HG03457 (cell line): ENCODE data around the gene GFOD2.

ENCODE experiments used
- ATAC-seq: cut with Tn5 transposase; IDR thresholded peaks from one replicate; pipeline ENCODE4 v1.9.1; 2021; ENCODE audit warnings: moderate number of reproducible peaks; ENCODE audit not compliant: unreplicated experiment

GFOD2 gene

DNA sequence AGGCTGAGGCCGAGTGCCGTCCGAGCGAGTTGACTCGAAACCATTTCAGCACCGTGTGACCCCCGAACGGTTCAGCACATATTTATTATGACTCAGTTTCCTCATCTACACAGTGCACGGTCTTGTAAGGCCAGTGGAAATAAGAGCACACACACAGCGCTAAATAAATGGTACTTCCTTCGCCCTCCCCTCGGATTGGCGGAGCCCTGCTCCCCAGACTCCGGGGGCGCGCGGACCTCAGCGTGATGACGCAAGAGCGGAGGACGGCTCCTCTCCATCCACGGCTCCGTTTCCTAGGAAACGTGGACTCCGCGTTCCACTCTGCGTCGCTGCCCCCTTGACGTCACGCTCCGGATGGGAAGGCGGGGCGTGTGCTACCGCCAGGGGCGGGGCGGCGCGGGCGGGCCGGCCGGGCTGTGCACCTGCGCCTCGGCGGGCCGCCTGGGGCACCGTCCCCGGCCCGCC, 58.5 kb downstream of the GFOD2 start, which contains the start of gene PARD6A:
TSS of gene PARD6A (plus strand) at position 397 of the 465 bp plus-strand sequence. CDS start 79 bp downstream, outside the sequence.
- peak; percentile 56 for ATAC-seq

DNA sequence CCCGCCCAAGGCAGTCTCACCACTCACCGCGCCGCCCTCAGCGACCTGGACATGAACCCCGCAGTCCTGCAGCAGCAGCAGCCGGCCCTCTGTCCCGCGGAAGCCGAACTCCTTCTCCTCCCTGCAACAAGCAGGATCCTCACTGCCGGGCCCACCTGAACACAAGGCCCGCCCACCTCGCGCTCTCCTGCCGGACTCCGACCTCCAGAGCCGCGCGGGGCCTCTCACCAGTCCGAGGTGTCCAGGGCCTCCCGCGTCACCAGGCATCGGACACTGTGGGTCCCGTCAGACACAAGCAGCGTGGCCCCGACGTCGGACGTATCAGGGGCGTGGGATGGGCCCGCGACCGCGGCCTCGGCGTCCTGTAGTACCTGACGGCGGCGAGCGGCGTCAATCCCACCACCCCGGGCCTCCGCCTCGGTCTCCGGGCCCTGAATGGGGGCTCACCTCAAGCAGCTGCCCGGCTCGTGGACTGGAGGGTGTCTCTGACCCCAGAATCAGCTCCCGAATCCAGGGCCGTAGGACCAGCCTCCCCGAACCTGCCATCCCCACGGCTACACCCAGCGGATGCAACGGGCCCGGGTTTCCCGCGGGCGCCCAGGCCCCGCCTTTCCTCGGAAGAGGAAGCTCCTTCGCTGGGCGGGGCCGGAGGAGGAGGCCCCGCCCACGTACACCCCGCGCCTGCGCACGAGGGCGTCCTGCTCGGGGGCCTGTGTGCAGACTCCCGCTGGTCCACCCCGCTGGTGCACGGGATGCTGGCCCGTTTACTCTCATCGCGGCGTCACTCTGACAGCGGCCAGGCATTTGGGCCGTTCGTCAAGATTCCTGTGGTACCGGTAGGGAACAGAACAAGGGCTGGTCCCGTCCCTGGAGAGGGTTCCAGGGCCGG, 59.2 kb downstream of the GFOD2 start, which contains the start of gene ACD:
TSS of gene ACD (minus strand) at position 586 of the 889 bp plus-strand sequence. CDS start at position 546, 40 bp downstream.
- peak; percentile 39 for ATAC-seq

DNA sequence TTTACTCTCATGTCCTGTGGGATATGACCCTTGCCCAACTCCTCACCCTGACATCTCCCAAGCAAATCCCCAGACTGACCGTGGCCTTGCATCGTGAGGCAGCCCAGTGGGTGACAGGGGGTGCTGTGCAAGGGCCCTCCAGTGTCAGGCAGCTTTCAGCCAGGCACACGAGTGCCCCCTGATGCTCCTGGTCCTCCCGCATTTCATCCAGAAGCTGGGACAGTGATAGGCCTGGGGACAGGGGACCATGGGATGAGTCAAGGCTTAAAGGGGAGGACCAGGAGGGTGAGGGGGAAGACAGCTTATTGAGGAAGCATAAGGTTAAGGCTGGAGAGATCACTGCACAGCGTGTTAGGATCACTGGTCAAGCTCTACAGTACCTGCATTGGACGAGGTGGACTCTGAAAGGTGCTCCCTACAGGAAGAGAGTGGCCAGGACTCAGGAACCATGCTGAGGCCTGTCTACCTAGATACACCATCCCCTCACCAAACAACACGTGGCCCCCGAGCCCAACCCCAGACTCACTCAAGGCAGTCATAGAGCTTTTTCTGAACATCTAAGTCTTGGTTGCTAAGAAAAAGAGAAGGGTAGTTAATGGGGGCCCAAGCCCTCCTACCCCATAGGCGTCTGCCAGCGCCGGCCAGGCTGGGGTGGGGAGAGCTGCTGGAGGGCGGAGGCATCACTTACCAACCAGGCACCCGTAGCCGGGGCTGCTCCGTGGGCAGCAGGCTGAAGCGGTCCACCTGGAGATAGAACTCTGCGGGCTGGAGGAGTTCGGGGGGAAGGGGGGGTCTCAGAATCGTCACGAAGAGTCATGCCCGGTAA, 60.1 kb downstream of the GFOD2 start:
- no peak for ATAC-seq

DNA sequence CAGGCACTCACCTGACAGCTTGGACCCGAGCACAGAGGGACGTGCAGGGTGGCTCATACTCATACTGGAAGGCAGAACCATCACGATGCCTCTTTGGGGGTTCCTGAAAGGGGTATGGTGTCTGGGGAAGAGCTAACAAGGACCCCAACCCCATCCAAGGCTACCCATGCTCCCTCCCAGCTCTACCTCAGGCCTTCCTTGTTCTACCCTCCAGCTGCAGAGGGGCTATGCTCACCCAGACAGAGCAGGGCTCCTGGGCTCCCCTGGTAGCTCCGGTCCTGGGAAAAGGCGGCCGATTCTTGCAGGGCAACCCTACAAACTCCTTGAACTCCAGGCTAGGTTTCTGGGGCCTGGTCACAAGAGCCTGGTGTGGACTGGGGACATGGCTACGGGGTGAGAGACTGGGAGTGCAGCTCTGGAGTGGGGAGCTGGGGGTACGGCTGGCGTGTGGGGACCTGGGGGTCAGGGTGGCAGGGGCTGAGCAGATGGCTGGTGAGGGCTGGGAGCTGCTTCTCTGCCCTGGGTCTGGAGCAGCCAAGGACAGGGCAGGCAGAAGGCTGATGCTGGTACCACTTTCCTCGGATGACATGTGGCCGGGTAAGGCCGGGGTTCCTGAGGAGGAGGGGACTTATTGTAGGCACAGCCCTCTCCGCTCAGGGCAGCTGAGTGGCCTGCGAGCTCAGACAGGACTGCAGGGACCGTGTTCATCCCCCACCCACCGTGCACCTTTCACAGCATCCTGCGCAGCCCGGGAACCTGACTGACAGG, 61.2 kb downstream of the GFOD2 start:
- no peak for ATAC-seq

DNA sequence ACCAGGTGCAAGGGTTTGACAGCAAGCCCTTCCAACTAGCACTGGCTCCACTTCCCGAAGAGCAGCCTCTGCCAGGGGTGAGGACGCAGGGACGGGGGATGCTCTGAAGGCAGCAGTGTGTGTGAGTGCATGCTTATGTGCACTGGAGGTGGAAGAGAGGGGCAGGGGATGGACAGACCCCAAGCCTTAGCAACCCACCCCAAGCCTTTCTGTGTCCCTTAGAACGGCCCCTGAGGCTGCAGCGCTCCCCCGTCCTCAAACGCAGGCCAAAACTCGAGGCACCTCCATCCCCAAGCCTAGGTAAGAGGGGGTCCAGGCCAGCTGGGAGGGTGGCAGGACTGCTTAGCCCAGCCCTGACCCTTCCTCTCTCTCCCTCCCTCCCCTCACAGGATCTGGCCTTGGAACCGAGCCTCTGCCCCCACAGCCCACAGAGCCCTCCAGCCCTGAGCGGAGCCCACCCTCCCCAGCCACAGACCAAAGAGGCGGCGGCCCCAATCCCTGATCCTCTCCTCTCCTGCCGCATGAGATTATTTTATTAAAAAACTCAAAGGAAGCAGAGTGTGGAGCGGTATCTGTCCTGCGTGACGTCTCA, 62.0 kb downstream of the GFOD2 start:
- no peak for ATAC-seq

DNA sequence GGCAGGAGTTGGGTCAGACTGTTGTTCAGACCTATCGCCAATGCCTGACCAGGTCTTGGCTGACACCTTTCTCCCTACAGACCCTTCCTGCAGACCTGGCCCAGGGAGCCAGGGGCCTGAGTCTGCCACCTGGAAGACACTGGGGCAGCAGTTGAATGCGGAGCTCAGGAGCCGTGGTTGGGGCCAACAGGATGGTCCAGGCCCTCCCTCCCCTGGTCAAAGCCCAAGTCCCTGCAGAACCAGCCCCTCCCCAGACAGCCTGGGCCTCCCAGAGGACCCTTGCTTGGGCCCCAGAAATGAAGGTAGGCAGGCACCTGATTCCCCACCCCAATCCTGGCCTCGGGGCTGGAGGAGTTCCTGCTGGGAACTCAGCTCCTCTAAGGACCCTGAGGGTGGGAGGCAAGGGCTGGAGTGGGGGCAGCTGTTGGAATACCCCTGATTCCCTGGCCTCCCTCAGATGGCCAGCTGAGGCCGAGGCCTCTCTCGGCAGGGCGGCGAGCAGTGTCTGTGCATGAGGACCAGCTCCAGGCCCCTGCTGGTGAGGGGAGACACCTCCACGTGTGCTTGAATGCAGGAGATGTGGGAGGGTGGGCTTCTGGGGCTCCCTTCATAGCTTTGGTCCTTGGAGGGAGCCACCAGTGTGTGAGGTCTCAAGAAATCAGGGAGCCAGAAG, 62.6 kb downstream of the GFOD2 start:
- ATAC-seq = no peak

DNA sequence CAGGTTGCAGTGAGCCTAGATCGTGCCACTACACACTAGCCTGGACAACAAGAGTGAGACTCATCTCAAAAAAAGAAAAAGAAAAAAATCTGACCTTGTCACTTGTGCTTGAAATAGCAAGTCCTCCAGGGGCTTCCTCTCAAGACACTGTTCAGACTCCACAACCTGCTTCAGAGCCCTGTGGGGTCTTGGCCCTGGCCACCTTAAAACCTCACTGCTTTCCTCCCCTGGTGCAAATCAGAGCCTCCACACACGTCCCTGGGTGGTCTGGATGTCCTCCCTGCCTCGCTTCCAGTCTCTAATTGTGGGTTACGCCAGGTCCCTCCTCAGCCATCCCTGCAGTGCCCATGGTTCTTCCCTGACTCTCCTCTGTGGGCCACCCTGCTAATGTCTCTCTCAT, 63.8 kb downstream of the GFOD2 start:
- ATAC-seq = no peak

DNA sequence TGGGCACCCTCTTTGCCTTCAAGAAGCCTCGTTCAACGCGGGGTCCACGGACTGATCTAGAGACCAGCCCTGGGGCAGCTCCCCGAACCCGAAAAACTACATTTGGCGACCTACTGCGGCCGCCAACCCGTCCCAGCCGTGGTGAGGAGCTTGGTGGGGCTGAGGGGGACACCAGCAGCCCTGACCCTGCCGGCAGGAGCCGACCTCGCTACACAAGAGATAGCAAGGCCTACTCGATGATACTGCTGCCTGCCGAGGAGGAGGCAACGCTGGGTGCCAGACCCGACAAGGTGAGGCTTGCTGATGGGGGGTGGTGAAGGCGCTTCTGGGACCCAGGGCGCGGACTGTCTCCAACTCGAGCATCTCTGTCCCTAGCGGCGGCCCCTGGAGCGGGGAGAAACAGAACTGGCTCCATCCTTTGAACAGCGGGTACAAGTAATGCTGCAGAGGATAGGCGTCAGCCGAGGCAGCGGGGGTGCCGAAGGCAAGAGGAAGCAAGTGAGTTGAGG, 64.7 kb downstream of the GFOD2 start:
- ATAC-seq = no peak

DNA sequence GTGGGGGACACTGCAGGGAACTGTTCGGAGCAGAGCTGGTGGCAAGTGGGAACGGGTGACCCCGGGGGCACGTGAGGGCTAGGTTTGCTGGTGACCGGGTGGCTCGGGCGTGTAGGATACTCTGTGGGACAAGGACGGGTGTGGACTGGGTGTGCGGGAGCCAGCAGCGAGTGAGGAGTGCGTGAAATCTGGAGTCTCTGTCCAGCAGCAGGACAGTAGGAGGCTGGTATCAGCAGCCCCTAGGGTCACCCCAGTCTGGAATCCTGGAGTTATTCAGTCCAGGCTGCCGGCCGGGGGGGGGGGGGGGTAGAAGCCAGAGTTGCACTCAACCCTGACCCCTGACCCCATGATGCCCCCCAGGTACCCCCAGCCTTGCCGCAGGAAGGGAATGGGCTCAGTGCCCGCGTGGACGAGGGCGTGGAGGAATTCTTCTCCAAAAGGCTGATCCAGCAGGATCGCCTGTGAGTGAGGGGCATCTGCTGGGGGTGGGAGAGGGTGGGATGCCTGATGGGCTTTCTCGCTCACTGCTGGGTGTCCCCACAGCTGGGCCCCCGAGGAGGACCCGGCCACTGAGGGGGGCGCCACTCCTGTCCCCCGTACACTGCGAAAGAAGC, 65.2 kb downstream of the GFOD2 start:
- ATAC-seq = no peak

DNA sequence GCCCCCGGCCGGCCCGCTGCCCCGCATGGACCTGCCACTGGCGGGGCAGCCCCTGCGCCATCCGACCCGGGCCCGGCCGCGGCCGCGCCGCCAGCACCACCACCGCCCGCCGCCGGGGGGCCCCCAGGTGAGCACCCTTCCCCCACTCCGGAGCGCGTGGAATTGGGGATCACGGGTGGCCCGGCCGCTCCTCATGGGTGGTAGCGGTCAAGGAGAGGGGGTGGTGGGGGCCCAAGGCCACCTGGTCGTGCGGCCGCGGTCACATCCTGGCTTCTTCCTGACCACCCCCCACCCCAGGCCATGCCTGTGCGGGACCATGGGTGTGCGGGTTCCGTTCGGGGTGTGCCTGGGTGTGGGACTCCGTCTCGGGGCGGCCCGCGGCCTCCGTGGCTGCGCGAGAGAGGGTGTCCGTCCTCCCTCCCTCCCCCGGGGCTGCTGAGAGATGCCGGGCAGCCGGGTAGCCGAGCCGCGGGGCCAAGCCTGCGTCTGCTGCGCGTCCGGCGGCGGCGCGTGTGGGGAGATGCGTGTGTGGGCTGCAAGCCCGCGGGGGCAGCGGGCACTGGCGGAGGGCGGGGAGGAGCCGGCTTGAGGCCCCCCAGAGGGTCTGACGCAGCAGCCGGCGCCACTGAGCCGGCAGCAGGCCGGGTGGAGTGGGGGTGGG, 65.9 kb downstream of the GFOD2 start:
- no peak for ATAC-seq

DNA sequence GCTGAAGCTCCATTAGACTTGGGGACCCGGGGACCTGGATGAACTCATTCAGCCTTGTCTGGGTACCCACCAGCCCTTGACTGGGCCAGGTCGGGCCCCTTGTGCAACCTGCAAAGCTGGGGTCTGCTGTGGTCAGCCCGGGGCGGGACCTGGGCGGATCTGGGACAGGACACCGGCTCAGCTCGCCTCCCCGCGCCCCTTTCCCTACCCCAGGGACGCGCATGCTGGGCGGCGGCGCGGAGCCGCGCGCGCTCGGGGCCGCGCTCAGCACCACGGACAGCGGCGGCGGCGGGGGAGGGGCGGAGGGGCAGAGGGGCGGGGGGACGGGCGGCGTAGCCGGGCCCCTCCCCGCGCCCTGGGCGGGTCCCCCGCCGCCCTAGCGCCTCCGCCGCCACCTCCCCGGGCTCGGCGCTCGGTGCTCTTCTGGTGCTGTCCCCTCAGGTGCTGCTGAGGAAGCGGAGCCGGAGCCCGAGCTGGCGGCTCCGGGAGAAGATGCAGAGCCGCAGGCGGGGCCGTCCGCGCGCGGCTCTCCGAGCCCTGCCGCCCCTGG, 66.5 kb downstream of the GFOD2 start:
- no peak for ATAC-seq

DNA sequence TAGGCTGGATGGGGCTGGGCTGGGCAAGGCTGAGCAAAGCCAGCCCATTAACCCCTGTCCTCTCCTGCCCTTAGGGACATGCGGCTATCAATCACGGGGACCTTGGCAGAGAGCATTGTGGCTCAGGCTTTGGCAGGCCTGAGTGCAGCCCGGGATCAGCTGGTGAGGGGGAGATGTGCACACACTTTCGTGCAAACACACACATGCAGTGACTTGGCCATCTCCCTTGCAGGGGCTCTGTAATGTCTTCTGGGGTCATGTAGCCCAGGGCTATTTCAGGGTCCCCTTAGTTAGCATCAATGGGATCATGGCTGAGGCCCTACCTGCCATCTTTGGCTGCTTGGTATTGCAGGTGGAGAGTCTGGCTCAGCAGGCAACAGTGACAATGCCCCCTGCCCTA, 67.3 kb downstream of the GFOD2 start:
- no peak for ATAC-seq

DNA sequence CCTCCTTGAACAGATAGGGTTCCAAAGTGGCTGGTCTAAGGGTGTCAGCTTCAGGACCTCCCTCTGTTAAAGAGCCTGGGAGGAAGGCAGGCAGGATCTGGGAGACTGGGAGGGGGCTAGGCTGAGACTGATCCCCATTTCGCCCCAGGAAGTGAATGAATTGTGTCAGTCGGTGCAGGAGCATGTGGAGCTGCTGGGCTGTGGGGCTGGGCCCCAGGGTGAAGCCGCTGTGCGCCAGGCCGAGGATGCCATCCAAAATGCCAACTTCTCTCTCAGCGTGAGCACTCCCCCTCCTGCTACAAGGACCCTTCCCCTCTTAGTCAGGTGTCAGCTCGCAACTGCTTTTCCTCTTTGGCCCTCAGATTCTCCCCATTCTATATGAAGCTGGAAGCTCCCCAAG, 68.1 kb downstream of the GFOD2 start:
- no peak for ATAC-seq

DNA sequence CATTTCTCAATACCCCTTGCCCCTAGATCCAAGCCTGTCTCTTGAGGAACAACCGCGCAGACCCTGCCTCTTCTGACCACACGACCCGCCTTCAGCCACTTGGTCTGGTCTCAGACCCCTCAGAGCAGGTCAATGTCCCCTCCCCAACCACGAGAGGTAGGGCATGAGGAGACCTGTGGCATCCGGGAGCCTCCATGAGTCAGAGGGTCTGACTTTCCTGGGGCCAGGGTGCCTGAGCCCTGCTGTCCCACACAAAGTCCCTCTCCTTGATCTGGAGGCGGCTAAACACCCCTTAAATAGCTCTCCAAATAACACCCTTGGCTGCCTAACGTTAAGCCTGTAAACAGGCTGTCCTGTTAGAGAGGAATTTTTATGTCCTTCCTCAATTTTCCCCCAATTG, 69.1 kb downstream of the GFOD2 start:
- ATAC-seq = no peak

DNA sequence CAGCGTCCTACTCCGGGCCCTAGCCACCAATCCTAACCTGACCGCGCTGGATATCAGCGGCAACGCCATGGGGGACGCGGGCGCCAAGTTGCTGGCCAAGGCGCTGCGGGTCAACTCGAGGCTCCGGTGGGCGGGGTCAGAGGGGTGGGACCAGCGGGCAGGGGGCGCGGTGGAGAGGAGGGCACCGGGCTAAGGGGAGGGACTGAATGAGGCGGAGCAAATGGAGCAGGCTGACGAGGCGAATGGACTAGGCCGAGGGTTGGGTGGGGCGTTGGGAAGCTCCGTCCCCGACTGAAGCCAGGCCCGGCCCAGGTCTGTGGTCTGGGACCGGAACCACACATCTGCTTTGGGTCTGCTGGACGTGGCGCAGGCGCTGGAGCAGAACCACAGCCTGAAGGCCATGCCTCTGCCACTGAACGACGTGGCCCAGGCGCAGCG, 69.6 kb downstream of the GFOD2 start:
- no peak for ATAC-seq

DNA sequence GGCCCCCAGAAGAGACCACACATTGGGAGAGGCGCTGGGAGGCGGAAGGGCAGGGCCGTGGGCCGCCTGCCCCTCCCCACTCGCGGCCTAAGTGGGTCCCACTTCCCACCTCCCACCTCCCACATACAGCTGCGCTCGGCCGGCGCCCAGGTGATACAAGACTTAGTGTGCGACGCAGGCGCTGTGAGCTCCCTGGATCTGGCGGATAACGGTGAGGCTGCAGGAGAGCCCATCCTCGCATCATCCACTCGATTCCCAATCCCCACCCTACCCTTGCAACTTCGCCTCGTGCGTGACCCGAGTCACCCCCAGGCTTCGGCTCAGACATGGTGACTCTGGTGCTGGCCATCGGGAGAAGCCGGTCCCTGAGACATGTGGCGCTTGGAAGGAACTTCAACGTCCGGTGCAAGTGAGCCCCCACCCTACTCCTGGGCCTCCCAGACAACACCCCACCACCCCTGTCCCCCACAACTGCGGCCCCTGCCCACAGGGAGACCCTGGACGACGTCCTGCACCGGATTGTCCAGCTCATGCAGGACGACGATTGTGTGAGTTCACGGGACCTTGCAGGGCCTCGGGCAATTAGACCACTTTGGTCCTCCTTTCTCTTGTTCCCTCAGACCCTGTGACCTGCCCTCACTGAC, 70.2 kb downstream of the GFOD2 start:
- no peak for ATAC-seq

DNA sequence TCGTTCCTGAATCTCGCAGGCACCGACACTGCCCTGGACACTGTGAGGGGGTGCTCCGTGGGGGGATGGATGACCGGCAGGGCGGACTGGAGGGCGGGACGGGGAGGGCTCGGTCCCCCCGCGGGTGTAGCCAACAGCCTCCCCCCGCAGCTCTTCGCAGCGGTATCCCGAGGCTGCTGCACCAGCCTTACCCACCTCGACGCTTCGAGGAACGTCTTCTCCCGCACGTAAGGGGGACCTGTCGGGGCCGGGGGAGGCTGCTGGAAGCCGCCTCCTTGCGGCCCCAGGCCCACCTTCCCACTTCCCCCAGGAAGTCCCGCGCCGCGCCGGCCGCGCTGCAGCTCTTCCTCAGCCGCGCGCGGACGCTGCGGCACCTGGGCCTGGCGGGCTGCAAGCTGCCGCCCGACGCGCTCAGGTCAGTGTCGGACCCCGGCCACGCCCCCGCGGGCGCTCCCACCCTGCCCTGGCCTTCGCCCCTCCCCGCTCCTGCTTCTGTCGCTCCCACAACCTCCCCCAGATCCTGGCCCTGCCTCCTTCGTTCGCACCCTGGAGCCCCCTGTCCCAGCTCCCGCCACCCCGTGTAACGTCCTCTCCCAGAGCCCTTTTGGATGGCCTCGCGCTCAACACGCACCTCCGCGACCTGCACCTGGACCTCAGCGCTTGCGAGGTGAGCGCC, 70.9 kb downstream of the GFOD2 start:
- ATAC-seq = no peak
